Activated CD8-positive, alpha-beta T cell treated with anti-CD3 and anti-CD28 coated beads for 36 hours (primary cell): ENCODE results near the gene HNRNPK. TPM values are rescaled to one million over a fixed set of nuclear protein-coding genes. Genes with fewer than 3 reads are reported as not detected.

ENCODE experiments used
- ATAC-seq: fragments of 200-7000 bp; cut with Tn5 transposase; one replicate; pipeline ENCODE4 v1.10.0; 2021; ENCODE audit warnings: mild to moderate bottlenecking, moderate library complexity
- CTCF ChIA-PET: fragments of 350-600 bp; sonication (Branson Sonifier 250); formaldehyde crosslinking; loops from one replicate; lab custom pipeline; 2021; ENCODE audit warnings: antibody characterized with exemption; lab: Charles Lee
- POLR2A ChIA-PET: fragments of 350-600 bp; sonication (Branson Sonifier 250); formaldehyde crosslinking; loops from one replicate; lab custom pipeline; 2021; ENCODE audit warnings: antibody characterized with exemption; lab: Charles Lee
- DNase-seq: peaks from one replicate; pipeline ENCODE4 v3.0.0-alpha.2; 2020
- H3K27ac Mint-ChIP-seq: one replicate; pipeline ENCODE4 v1.8.0; 2021; ENCODE audit warnings: mild to moderate bottlenecking, mixed read lengths
- H3K27me3 Mint-ChIP-seq: one replicate; pipeline ENCODE4 v1.8.0; 2021; ENCODE audit warnings: mixed read lengths
- H3K36me3 Mint-ChIP-seq: one replicate; pipeline ENCODE4 v1.8.0; 2021; ENCODE audit warnings: low read depth, mixed read lengths
- H3K4me1 Mint-ChIP-seq: one replicate; pipeline ENCODE4 v1.8.0; 2021; ENCODE audit warnings: low read depth, mixed read lengths
- H3K4me3 Mint-ChIP-seq: one replicate; pipeline ENCODE4 v1.8.0; 2021; ENCODE audit warnings: mild to moderate bottlenecking, moderate library complexity, mixed read lengths
- H3K9me3 Mint-ChIP-seq: one replicate; pipeline ENCODE4 v1.8.0; 2021; ENCODE audit warnings: mixed read lengths
- CTCF ChIP-seq: fragments of 200-600 bp; IDR thresholded peaks from one replicate; pipeline ENCODE4 v1.8.0; 2022; ENCODE audit warnings: antibody characterized with exemption, mild to moderate bottlenecking
- intact Hi-C: fragments of 100-400 bp; cut with micrococcal nuclease; formaldehyde crosslinking; loops from one replicate; pipeline ENCODE4 v1.10.0; 2022
- total RNA-seq, 2 experiments: library from RNA; stranded (reverse); gene quantifications; one replicate each; pipeline ENCODE4 v1.2.3, GENCODE V29; 2021

HNRNPK gene
- 100 to 1,000 TPM; 761 to 773 TPM for total RNA-seq

- Mint-ChIP-seq H3K27ac (peak within 1 kb of the TSS; percentile 97), H3K9me3 (no peaks in the 10 kb centered on the region), H3K27me3 (no peaks in the 10 kb centered on the region), H3K36me3 (peaks cover 58% of the 10 kb centered on the region), H3K4me1 (peaks cover 45% of the 10 kb centered on the region), H3K4me3 (peak within 1 kb of the TSS; percentile 97)
- no peak for TF ChIP-seq CTCF
- POLR2A ChIA-PET: interaction anchor here (0.6 to 7.3 kb wide), 11 partner anchors 9 to 359 kb away, joined by 3 to 224 read pairs (median 5); partner anchors contain the start of gene KIF27
- intact Hi-C loops: loop anchor here (5.0 kb wide), 1 partner anchor 58 kb away; the partner anchor contains the start of gene KIF27
- ATAC-seq: peak; percentile 87
- peak; percentile 99 for DNase-seq
- CTCF ChIA-PET: interaction anchor here (1.0 to 1.2 kb wide), 3 partner anchors 10 to 59 kb away, joined by 3 to 4 read pairs (median 3); partner anchors contain the start of gene KIF27
Observed at GRCh38 chr9:83979812-83980394, at the start of gene HNRNPK. HNRNPK (minus strand) TSS chr9:83980215; CDS start chr9:83978252, 1,963 bp downstream.

GRCh38 chr9:84027201-84027600 lies 47.2 kb upstream of the HNRNPK start:
- CTCF ChIA-PET: no interaction called here
- ATAC-seq: no peak
- POLR2A ChIA-PET: interaction anchor here (0.6 kb wide), 1 partner anchor 343 kb away, joined by 3 read pairs; no protein-coding TSS in a partner anchor
- no peaks in the 10 kb centered on the region for H3K4me1 Mint-ChIP-seq
- no peak overlapping the region for H3K27ac Mint-ChIP-seq
- intact Hi-C loops: no loop called here
- no peak overlapping the region for H3K4me3 Mint-ChIP-seq
- DNase-seq: no peak
- TF ChIP-seq CTCF: no peak
- H3K27me3 Mint-ChIP-seq: peaks cover 5% of the 10 kb centered on the region
- no peaks in the 10 kb centered on the region for H3K36me3 Mint-ChIP-seq
- no peaks in the 10 kb centered on the region for H3K9me3 Mint-ChIP-seq

GRCh38 chr9:84024041-84024575 lies 44.1 kb upstream of the HNRNPK start:
- H3K4me1 Mint-ChIP-seq: no peaks in the 10 kb centered on the region
- peaks cover 7% of the 10 kb centered on the region for H3K27me3 Mint-ChIP-seq
- no peak for ATAC-seq
- H3K36me3 Mint-ChIP-seq: no peaks in the 10 kb centered on the region
- intact Hi-C loops: no loop called here
- TF ChIP-seq CTCF: no peak
- DNase-seq: no peak
- ChIA-PET POLR2A (no interaction called here), CTCF (no interaction called here)
- no peaks in the 10 kb centered on the region for H3K9me3 Mint-ChIP-seq
- no peak overlapping the region for H3K27ac Mint-ChIP-seq
- H3K4me3 Mint-ChIP-seq: no peak overlapping the region

GRCh38 chr9:84007662-84008061 lies 27.6 kb upstream of the HNRNPK start:
- TF ChIP-seq CTCF: no peak
- no peak for ATAC-seq
- DNase-seq: no peak
- no peak overlapping the region for H3K4me3 Mint-ChIP-seq
- POLR2A ChIA-PET: no interaction called here
- no peaks in the 10 kb centered on the region for H3K9me3 Mint-ChIP-seq
- intact Hi-C loops: no loop called here
- CTCF ChIA-PET: no interaction called here
- no peaks in the 10 kb centered on the region for H3K4me1 Mint-ChIP-seq
- no peak overlapping the region for H3K27ac Mint-ChIP-seq
- peaks cover 9% of the 10 kb centered on the region for H3K36me3 Mint-ChIP-seq
- H3K27me3 Mint-ChIP-seq: no peaks in the 10 kb centered on the region

GRCh38 chr9:84003246-84003645 lies 23.2 kb upstream of the HNRNPK start:
- ChIA-PET POLR2A (no interaction called here), CTCF (interaction anchor here (1.0 kb wide), 1 partner anchor 257 kb away, joined by 3 read pairs; no protein-coding TSS in a partner anchor)
- ATAC-seq (no peak), DNase-seq (no peak)
- Mint-ChIP-seq H3K27me3 (no peaks in the 10 kb centered on the region), H3K36me3 (peaks cover 28% of the 10 kb centered on the region), H3K9me3 (no peaks in the 10 kb centered on the region), H3K4me1 (peaks cover 11% of the 10 kb centered on the region), H3K27ac (no peak overlapping the region), H3K4me3 (no peak overlapping the region)
- TF ChIP-seq CTCF: no peak
- intact Hi-C loops: no loop called here
